H1 (cell line): ENCODE results near the gene SEC24C. TPM values are rescaled to one million over a fixed set of nuclear protein-coding genes. Genes with fewer than 3 reads are reported as not detected.

Experiments
- CTCF ChIP-seq, 3 experiments: IDR thresholded peaks; 1 replicate in 2 of 3; 2 replicates in 1 of 3; pipeline versions ENCODE4 v1.5.1 to v1.6.1; 2011; ENCODE audit warnings: low read length in 3 of 3, mild to moderate bottlenecking in 3 of 3, inconsistent platforms in 2 of 3, low read depth in 1 of 3, moderate library complexity in 1 of 3; ENCODE audit not compliant: insufficient read depth in 1 of 3; ENCODE audit errors: control extremely low read depth in 1 of 3
- HDAC2 ChIP-seq, 2 experiments: fragments of 300-600 bp in 1 of 2; sonication (generic) in 1 of 2; IDR thresholded peaks; 2 replicates each; pipeline ENCODE4 v1.6.1; 2011 to 2012; ENCODE audit warnings: low read depth in 2 of 2, low read length in 2 of 2, mild to moderate bottlenecking in 2 of 2, moderate library complexity in 2 of 2, borderline replicate concordance in 1 of 2, inconsistent platforms in 1 of 2
- POLR2A ChIP-seq, 2 experiments: IDR thresholded peaks; 1 replicate in 1 of 2; 2 replicates in 1 of 2; pipeline ENCODE4 v1.6.1; 2011; ENCODE audit warnings: low read depth in 2 of 2, low read length in 2 of 2, mild to moderate bottlenecking in 2 of 2; ENCODE audit errors: control extremely low read depth in 1 of 2
- TAF1 ChIP-seq: IDR thresholded peaks from 2 replicates; pipeline ENCODE4 v1.6.1; 2011; ENCODE audit warnings: mild to moderate bottlenecking, low read depth, low read length
- polyA plus RNA-seq, 7 experiments: library from polyadenylated mRNA; depleted of rRNA in 3 of 7; stranded (reverse) in 5 of 7; unstranded in 2 of 7; fragments of >200 nt in 5 of 7; fragments of 200-250 nt in 2 of 7; gene quantifications; 1 replicate in 5 of 7; 2 replicates in 1 of 7; 4 replicates in 1 of 7; pipeline versions ENCODE4 v1.2.1 to v1.2.3, GENCODE V29; 2011 to 2013; ENCODE audit warnings: missing spikeins in 2 of 7, mixed read lengths in 2 of 7
- total RNA-seq: library from RNA; stranded (reverse); fragmentation: NEBNext Ultra II Directional; extraction: Animal tissue kit (Norgen Biotek cat#: 25700); gene quantifications from 2 replicates; pipeline ENCODE4 v1.2.1, GENCODE V29; 2021

SEC24C gene
- total and polyA plus RNA-seq, 2 of the 8 experiments (the other 6 are each of a cell fraction or from before 2014, with no cell fraction given) = 63.2 to 67.4 TPM

DNA sequence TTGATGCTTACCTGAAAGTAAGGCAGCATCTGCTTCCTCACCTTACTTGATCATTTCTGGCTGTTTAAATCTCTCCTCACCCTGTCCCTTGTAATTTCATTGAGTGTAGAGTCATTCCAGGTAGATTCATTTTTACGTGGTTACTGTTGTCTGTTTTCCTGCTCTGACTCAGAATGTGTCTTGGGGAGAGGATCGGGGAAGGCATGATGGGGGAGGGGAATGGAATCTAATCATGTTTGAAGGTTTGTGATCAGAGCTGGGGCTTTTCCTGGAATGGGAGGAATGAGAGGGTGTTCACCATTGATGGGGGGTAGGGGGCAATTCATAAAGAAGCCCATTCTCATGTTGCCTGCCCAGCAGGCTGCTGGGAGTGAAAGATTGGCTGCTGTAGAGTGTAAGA, 18.7 kb downstream of the SEC24C start (continued):
- no peak for TF ChIP-seq CTCF (IDR thresholded peaks at IDR 0.05; ENCODE audit: control extremely low read depth in 1 of 3, insufficient read depth in 1 of 3, low read depth in 1 of 3, low read length in 3 of 3)
- TF ChIP-seq TAF1 = no peak
- TF ChIP-seq POLR2A (IDR thresholded peaks at IDR 0.05; ENCODE audit: control extremely low read depth in 1 of 2, low read depth in 2 of 2, low read length in 2 of 2) = no peak
- no peak for TF ChIP-seq HDAC2 (IDR thresholded peaks at IDR 0.05; ENCODE audit: borderline replicate concordance in 1 of 2, low read depth in 2 of 2, low read length in 2 of 2)
